ENCODE measurements around the gene PTCD1.
A peak's percentile ranks its signal among the peaks of the same experiment; 100 is the strongest.
"Not testable (repeated sequence)": the region's sequence is repeated elsewhere in the genome, so short reads cannot be mapped to it uniquely, and the experiment has no call there.

Gene PTCD1

GRCh38 chr7:99407872-99408378 is 30.7 kb downstream of the PTCD1 start:
- DNase-seq = peak; percentile 71

- no peak for DNase-seq
Observed at GRCh38 chr7:99406557-99406956, 32.0 kb downstream of the PTCD1 start.

GRCh38 chr7:99404977-99405320 is 33.6 kb downstream of the PTCD1 start:
- DNase-seq = no peak

GRCh38 chr7:99404235-99404976 is 34.2 kb downstream of the PTCD1 start:
- DNase-seq = no peak

- no peak for DNase-seq
Observed at GRCh38 chr7:99403764-99404163, 34.8 kb downstream of the PTCD1 start.

- DNase-seq = no peak
Observed at GRCh38 chr7:99402854-99403253, 35.7 kb downstream of the PTCD1 start.

- no peak for DNase-seq
Observed at GRCh38 chr7:99399597-99399996, 39.0 kb downstream of the PTCD1 start.

GRCh38 chr7:99398891-99399445 is 39.6 kb downstream of the PTCD1 start:
- no peak for DNase-seq

- DNase-seq = no peak
Observed at GRCh38 chr7:99397297-99397983, 41.2 kb downstream of the PTCD1 start.

GRCh38 chr7:99396418-99397296 is 41.9 kb downstream of the PTCD1 start:
- DNase-seq = no peak

GRCh38 chr7:99395616-99396327 is 42.8 kb downstream of the PTCD1 start:
- DNase-seq = peak; percentile 27

GRCh38 chr7:99394188-99394502 is 44.5 kb downstream of the PTCD1 start:
- no peak for DNase-seq

GRCh38 chr7:99393355-99394187 is 45.0 kb downstream of the PTCD1 start:
- no peak for DNase-seq

- no peak for DNase-seq
Observed at GRCh38 chr7:99392659-99393354, 45.8 kb downstream of the PTCD1 start.

- DNase-seq = no peak
Observed at GRCh38 chr7:99392046-99392445, 46.6 kb downstream of the PTCD1 start.

- no peak for DNase-seq
Observed at GRCh38 chr7:99390941-99391602, 47.5 kb downstream of the PTCD1 start.

- no peak for DNase-seq
Observed at GRCh38 chr7:99389772-99390171, 48.8 kb downstream of the PTCD1 start.

- DNase-seq = no peak
Observed at GRCh38 chr7:99387912-99388311, 50.7 kb downstream of the PTCD1 start.

- DNase-seq = not testable (repeated sequence)
Observed at GRCh38 chr7:99387239-99387635, 51.4 kb downstream of the PTCD1 start.

- DNase-seq = peak; percentile 87
Observed at GRCh38 chr7:99386584-99387238, 51.9 kb downstream of the PTCD1 start.
